Esophagus muscularis mucosa (tissue), 4 donors: ENCODE data around the gene CLTB. TPM values are rescaled to one million over a fixed set of nuclear protein-coding genes. Genes with fewer than 3 reads are reported as not detected.
A peak's percentile ranks its signal among the peaks of the same experiment; 100 is the strongest.

Source experiments
- DNase-seq: peaks from one replicate; pipeline ENCODE4 v3.0.0-alpha.2; 2017; ENCODE audit errors: extremely low spot score
- H3K27ac ChIP-seq, 4 donors: fragments of 200-600 bp; sonication (generic); replicated peaks in 1 of 4; 1 replicate in 3 of 4; 2 replicates in 1 of 4; pipeline ENCODE4 v1.5.1; 2016 to 2019; ENCODE audit warnings: mild to moderate bottlenecking in 1 of 4
- H3K27me3 ChIP-seq, 4 donors: fragments of 200-600 bp; sonication (generic); one replicate each; pipeline versions ENCODE4 v1.5.1 to v1.6.0; 2016 to 2019
- H3K36me3 ChIP-seq, 4 donors: fragments of 200-600 bp; sonication (generic); one replicate each; pipeline ENCODE4 v1.5.1; 2016 to 2019
- H3K4me1 ChIP-seq, 4 donors: fragments of 200-600 bp; sonication (generic); one replicate each; pipeline ENCODE4 v1.5.1; 2016 to 2019
- H3K4me3 ChIP-seq, 4 donors: fragments of 200-600 bp; sonication (generic); 1 replicate in 2 of 4; 2 replicates in 2 of 4; pipeline ENCODE4 v1.5.1; 2016 to 2019; ENCODE audit warnings: mild to moderate bottlenecking in 4 of 4, moderate library complexity in 1 of 4
- H3K9me3 ChIP-seq, 4 donors: fragments of 200-600 bp; sonication (generic); 1 replicate in 3 of 4; 2 replicates in 1 of 4; pipeline ENCODE4 v1.5.1; 2016 to 2019
- EP300 ChIP-seq: sonication (generic); formaldehyde crosslinking; IDR thresholded peaks from one replicate; pipeline ENCODE4 v1.6.1; 2017; ENCODE audit warnings: antibody characterized with exemption
- POLR2A ChIP-seq: fragments of 450-650 bp; IDR thresholded peaks from one replicate; pipeline ENCODE4 v1.6.1; 2017; ENCODE audit warnings: antibody characterized with exemption, moderate library complexity, mild to moderate bottlenecking, low read depth
- POLR2AphosphoS5 ChIP-seq, 2 donors: sonication (generic); formaldehyde crosslinking; IDR thresholded peaks; one replicate each; pipeline ENCODE4 v1.6.1; 2017; ENCODE audit warnings: antibody characterized with exemption in 2 of 2
- WGBS: methylation state at CpG from one replicate; pipeline ENCODE4 v1.1.5; 2018; 5-methylcytosine and 5-hydroxymethylcytosine counted together
- intact Hi-C: fragments of 100-400 bp; cut with DNase I; formaldehyde crosslinking; loops from one replicate; pipeline ENCODE4 v1.15.1; 2023
- total RNA-seq, 4 donors: library from RNA; depleted of rRNA; stranded (reverse); fragments of >200 nt; gene quantifications; one replicate each; pipeline versions ENCODE4 v1.1.0 to v1.2.1, GENCODE V29; 2016
- TF ChIP-seq, protein P1 (sequence below), 3 experiments: fragments of 200-600 bp in 2 of 3; fragments of 450-650 bp in 1 of 3; sonication (generic) in 2 of 3; IDR thresholded peaks; one replicate each; pipeline ENCODE4 v1.5.1; 2017 to 2019; ENCODE audit warnings: antibody characterized with exemption in 3 of 3, mild to moderate bottlenecking in 2 of 3, moderate library complexity in 1 of 3

Gene CLTB, protein sequence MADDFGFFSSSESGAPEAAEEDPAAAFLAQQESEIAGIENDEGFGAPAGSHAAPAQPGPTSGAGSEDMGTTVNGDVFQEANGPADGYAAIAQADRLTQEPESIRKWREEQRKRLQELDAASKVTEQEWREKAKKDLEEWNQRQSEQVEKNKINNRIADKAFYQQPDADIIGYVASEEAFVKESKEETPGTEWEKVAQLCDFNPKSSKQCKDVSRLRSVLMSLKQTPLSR
- total RNA-seq, result 100 to 1,000 TPM; 220 to 267 (median 239) TPM

DNA sequence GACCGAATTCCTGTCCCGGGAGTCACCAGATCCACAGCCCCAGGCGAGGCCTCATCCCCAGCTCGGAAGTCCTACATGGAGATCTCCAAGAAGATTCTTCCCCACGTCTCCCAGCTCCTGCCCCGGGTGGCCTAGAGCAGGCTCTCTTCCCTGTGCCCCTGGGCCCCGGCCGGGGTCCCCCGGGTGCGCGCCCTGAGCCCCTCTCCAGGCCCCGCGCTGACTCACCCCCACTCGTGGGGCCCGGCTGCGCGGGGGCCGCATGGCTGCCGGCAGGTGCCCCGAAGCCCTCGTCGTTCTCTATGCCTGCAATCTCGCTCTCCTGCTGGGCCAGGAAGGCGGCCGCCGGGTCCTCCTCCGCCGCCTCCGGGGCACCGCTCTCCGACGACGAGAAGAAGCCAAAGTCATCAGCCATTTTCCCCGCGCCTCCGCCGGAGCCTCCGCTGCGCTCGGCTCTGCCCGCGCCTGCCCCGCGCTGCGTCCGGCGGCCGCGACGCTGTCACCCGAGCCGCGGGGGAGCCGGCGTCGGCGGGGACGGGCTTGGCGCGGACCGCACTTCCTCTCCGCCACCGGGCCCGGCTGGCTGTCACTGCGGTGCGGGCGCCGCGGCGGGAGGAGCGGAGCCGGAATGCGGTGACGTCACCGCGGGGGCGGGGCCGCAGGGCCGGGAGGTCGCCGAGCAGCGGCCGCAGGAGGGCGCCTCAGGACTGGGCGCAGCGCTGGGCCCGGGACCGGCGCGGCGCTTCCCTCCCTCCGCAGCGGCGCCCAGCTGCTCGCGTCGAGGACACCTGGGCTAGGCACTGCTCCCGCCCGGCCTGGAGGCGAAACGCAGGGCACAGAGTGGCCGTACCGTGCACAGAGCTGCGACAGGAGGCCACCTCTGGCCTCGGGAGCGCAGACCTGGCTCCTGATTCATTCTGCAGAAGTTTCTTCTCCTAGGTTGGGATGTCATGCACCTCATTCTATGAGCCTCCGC is at the start of gene CLTB:
CLTB (minus strand) TSS at position 588 of the 973 bp plus-strand sequence; CDS start at position 412, 176 bp downstream.
- intact Hi-C loops, result loop anchor here (1.0 to 10.0 kb wide), 2 partner anchors 31 to 129 kb away; partner anchors contain the start of gene CDHR2
- peak within 1 kb of the TSS; percentile 86 to 98 (median 96) for H3K27ac ChIP-seq
- peak; percentile 96 for DNase-seq
- no peaks in the 10 kb centered on the region for H3K9me3 ChIP-seq
- WGBS, result 8% methylated on average over 10 of the region's 107 CpGs
- H3K4me1 ChIP-seq, result peaks cover 44 to 52% (median 50%) of the 10 kb centered on the region in 4 donors
- H3K27me3 ChIP-seq, result no peaks in the 10 kb centered on the region
- H3K4me3 ChIP-seq, result peak within 1 kb of the TSS; percentile 71 to 98 (median 95)
- no peak for TF ChIP-seq EP300
- no peak for TF ChIP-seq POLR2A
- TF ChIP-seq, protein P1, sequence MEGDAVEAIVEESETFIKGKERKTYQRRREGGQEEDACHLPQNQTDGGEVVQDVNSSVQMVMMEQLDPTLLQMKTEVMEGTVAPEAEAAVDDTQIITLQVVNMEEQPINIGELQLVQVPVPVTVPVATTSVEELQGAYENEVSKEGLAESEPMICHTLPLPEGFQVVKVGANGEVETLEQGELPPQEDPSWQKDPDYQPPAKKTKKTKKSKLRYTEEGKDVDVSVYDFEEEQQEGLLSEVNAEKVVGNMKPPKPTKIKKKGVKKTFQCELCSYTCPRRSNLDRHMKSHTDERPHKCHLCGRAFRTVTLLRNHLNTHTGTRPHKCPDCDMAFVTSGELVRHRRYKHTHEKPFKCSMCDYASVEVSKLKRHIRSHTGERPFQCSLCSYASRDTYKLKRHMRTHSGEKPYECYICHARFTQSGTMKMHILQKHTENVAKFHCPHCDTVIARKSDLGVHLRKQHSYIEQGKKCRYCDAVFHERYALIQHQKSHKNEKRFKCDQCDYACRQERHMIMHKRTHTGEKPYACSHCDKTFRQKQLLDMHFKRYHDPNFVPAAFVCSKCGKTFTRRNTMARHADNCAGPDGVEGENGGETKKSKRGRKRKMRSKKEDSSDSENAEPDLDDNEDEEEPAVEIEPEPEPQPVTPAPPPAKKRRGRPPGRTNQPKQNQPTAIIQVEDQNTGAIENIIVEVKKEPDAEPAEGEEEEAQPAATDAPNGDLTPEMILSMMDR (IDR thresholded peaks at IDR 0.05), result peak; percentile 80 to 96 (median 83)
- peak; percentile 47 to 85 for TF ChIP-seq POLR2AphosphoS5 (IDR thresholded peaks at IDR 0.05)
- peaks cover 0 to 6% (median 2%) of the 10 kb centered on the region in 4 donors for H3K36me3 ChIP-seq

DNA sequence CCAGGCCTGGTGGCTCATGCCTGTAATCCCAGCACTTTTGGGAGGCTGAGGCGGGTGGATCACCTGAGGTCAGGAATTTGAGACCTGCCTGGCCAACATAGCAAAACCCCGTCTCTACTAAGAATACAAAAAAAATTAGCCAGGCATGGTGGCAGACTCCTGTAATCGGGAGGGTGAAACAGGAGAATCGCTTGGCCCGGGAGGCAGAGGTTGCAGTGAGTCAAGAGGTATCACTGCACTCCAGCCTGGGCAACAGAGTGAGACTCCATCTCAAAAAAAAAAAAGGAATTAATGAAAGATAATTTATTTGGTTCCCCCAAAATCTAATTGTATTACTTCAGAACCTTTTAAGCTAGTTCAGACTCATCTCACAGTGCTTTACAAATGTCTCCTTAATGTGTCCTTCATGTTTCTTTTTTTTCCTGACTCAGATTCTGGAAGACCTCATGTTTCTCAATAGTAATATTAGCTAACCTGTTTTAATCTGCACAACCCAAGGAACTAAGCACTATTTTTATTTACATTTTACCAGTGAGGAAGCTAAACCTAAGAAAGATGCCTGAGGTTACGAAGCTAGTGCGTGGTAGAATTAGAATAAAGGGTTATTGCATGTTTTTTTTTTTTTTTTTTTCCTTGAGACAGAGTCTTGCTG is 46.9 kb upstream of the CLTB start:
- Histone ChIP-seq H3K36me3 (peaks cover 0 to 5% (median 0%) of the 10 kb centered on the region in 4 donors), H3K9me3 (no peaks in the 10 kb centered on the region), H3K4me3 (no peak overlapping the region), H3K4me1 (peaks cover 19 to 38% (median 34%) of the 10 kb centered on the region in 4 donors), H3K27me3 (no peaks in the 10 kb centered on the region), H3K27ac (no peak overlapping the region)
- no peak for TF ChIP-seq POLR2A
- no peak for TF ChIP-seq EP300
- TF ChIP-seq, protein P1 (IDR thresholded peaks at IDR 0.05), result no peak
- TF ChIP-seq POLR2AphosphoS5 (IDR thresholded peaks at IDR 0.05), result no peak
- DNase-seq, result no peak
- 94% methylated on average over 7 of the region's 7 CpGs for WGBS
- intact Hi-C loops, result no loop called here

DNA sequence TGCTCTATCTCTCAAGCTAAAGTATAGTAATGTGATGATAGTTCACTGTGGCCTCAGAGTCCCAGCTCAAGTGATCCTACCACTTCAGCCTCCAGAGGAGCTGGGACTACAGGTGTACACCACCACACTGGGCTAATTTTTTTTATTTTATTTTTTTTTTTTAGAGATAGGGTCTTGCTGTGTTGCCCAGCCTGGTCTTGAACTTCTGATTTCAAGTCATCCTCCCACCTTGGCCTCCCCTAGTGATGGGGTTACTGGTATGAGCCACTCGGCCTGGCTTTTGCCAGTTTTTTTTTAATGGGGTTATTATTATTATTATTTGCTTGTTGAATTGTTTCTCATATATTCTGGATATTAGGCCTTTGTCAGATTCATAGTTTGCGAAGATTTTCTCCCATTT is 45.0 kb upstream of the CLTB start:
- no peak overlapping the region for H3K4me3 ChIP-seq
- intact Hi-C loops, result no loop called here
- 90% methylated on average over 2 of the region's 2 CpGs for WGBS
- no peaks in the 10 kb centered on the region for H3K27me3 ChIP-seq
- H3K4me1 ChIP-seq, result peaks cover 21 to 39% (median 34%) of the 10 kb centered on the region in 4 donors
- no peaks in the 10 kb centered on the region for H3K9me3 ChIP-seq
- H3K27ac ChIP-seq, result no peak overlapping the region
- peaks cover 0 to 5% (median 0%) of the 10 kb centered on the region in 4 donors for H3K36me3 ChIP-seq
- DNase-seq, result no peak
- TF ChIP-seq POLR2AphosphoS5 (IDR thresholded peaks at IDR 0.05), result no peak
- no peak for TF ChIP-seq EP300
- TF ChIP-seq, protein P1 (IDR thresholded peaks at IDR 0.05), result no peak
- no peak for TF ChIP-seq POLR2A

DNA sequence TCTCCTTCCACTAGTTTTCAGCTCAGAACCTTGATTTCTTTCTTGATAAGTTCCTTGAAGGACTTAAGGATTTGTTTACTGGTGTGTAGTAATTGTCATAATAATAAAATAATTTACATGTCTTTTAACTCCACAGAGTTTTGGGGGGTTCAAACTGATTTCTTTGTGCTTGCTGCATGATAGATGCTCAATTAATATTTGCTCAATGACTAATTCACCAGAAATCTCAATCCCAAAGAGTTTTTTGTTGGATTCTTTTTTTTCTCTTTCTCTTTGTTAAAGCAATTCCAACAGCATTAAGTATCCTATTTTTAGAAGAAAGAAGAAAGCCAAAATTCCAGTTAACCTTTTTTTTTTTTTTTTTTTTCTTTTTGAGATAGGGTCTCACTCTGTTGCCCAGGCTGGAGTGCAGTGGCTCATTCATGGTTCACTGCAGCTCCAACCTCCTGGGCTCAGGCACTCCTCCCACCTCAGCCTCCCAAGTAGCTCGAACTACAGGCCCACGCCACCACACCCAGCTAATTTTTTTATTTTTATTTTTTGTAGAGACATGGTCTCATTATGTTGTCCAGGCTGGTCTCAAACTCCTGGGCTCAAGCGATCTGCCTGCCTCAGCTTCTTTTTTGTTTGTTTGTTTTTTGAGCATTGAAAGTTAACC is 42.7 kb upstream of the CLTB start:
- intact Hi-C loops, result no loop called here
- Histone ChIP-seq H3K27me3 (no peaks in the 10 kb centered on the region), H3K9me3 (no peaks in the 10 kb centered on the region), H3K27ac (no peak overlapping the region), H3K36me3 (peaks cover 0 to 4% (median under 1%) of the 10 kb centered on the region in 4 donors), H3K4me3 (no peak overlapping the region), H3K4me1 (peaks cover 13 to 23% (median 19%) of the 10 kb centered on the region in 4 donors)
- 95% methylated on average over 3 of the region's 3 CpGs for WGBS
- DNase-seq, result no peak
- TF ChIP-seq POLR2AphosphoS5 (IDR thresholded peaks at IDR 0.05) (no peak), POLR2A (no peak), EP300 (no peak)
- TF ChIP-seq, protein P1 (IDR thresholded peaks at IDR 0.05), result no peak
